Stimulated activated CD4-positive, alpha-beta T cell treated with anti-CD3 and anti-CD28 coated beads, Interleukin-4, amount 100 ng/mL, for 48 hours (primary cell): Measurements from ENCODE around the gene SPATA13.
"Not testable (repeated sequence)": the region's sequence is repeated elsewhere in the genome, so short reads cannot be mapped to it uniquely, and the experiment has no call there.

Experiments used
- DNase-seq, 2 donors: peaks; one replicate each; pipeline ENCODE4 v3.0.0-alpha.2; 2020; ENCODE audit warnings: low read depth in 2 of 2

The SPATA13 gene

GRCh38 chr13:24308488-24309020, 148.0 kb downstream of the SPATA13 start:
- DNase-seq, result no peak

- not testable (repeated sequence) for DNase-seq
Measured at GRCh38 chr13:24309300-24309699, 148.8 kb downstream of the SPATA13 start, which contains the start of gene C1QTNF9. TSS of gene C1QTNF9 (plus strand) at chr13:24309580. CDS start at chr13:24316004, 6,424 bp downstream.

GRCh38 chr13:24313439-24313838, 152.9 kb downstream of the SPATA13 start:
- no peak for DNase-seq

GRCh38 chr13:24317835-24318234, 157.3 kb downstream of the SPATA13 start:
- DNase-seq, result not testable (repeated sequence)

GRCh38 chr13:24318878-24319277, 158.4 kb downstream of the SPATA13 start:
- DNase-seq, result not testable (repeated sequence)

GRCh38 chr13:24319641-24320040, 159.1 kb downstream of the SPATA13 start:
- DNase-seq, result not testable (repeated sequence)

GRCh38 chr13:24321416-24321815, 160.9 kb downstream of the SPATA13 start:
- not testable (repeated sequence) for DNase-seq

- not testable (repeated sequence) for DNase-seq
Measured at GRCh38 chr13:24322470-24322869, 161.9 kb downstream of the SPATA13 start.

- no peak for DNase-seq
Measured at GRCh38 chr13:24323036-24323738, 162.7 kb downstream of the SPATA13 start.

- DNase-seq, result no peak
Measured at GRCh38 chr13:24323739-24324075, 163.2 kb downstream of the SPATA13 start.

- not testable (repeated sequence) for DNase-seq
Measured at GRCh38 chr13:24327598-24327997, 167.1 kb downstream of the SPATA13 start.

- DNase-seq, result no peak
Measured at GRCh38 chr13:24328145-24328544, 167.6 kb downstream of the SPATA13 start.

GRCh38 chr13:24338721-24339120, 178.2 kb downstream of the SPATA13 start:
- no peak for DNase-seq

- no peak for DNase-seq
Measured at GRCh38 chr13:24339937-24340607, 179.6 kb downstream of the SPATA13 start.

- DNase-seq, result no peak
Measured at GRCh38 chr13:24340608-24340955, 180.1 kb downstream of the SPATA13 start.

GRCh38 chr13:24341439-24341838, 180.9 kb downstream of the SPATA13 start:
- DNase-seq, result no peak

- DNase-seq, result no peak
Measured at GRCh38 chr13:24348385-24348784, 187.9 kb downstream of the SPATA13 start.

GRCh38 chr13:24348797-24349515, 188.4 kb downstream of the SPATA13 start:
- no peak for DNase-seq

GRCh38 chr13:24349778-24350664, 189.5 kb downstream of the SPATA13 start:
- not testable (repeated sequence) for DNase-seq

GRCh38 chr13:24351423-24351822, 190.9 kb downstream of the SPATA13 start:
- DNase-seq, result no peak

- no peak for DNase-seq
Measured at GRCh38 chr13:24353736-24354135, 193.2 kb downstream of the SPATA13 start.
